Measurements from ENCODE around the gene TBL2. TPM values are rescaled to one million over a fixed set of nuclear protein-coding genes. Genes with fewer than 3 reads are reported as not detected.
A peak's percentile ranks its signal among the peaks of the same experiment; 100 is the strongest.
"Not testable (repeated sequence)": the region's sequence is repeated elsewhere in the genome, so short reads cannot be mapped to it uniquely, and the experiment has no call there.

Gene TBL2
- total RNA-seq, 1 donor from 2014 or later: 52.9 TPM

GRCh38 chr7:73526896-73527821 is 51.2 kb downstream of the TBL2 start:
- Histone ChIP-seq H3K27me3 (no peaks in the 10 kb centered on the region), H3K4me3 (no peak overlapping the region), H3K4me1 (peaks cover 0 to 3% of the 10 kb centered on the region in 2 donors), H3K9me3 (no peaks in the 10 kb centered on the region), H3K27ac (no peak overlapping the region), H3K36me3 (peaks cover 0 to under 1% of the 10 kb centered on the region in 2 donors)
- no peak for DNase-seq (ENCODE audit: low spot score in 2 of 2)
- intact Hi-C loops (cut with DNase I): no loop called here
- TF ChIP-seq CTCF (IDR thresholded peaks at IDR 0.05): no peak

- H3K27me3 ChIP-seq; H3K27ac ChIP-seq; H3K36me3 ChIP-seq; H3K4me3 ChIP-seq; DNase-seq (ENCODE audit: low spot score in 2 of 2); intact Hi-C loops (cut with DNase I); H3K9me3 ChIP-seq; H3K4me1 ChIP-seq: not testable (repeated sequence)
These were observed 52.3 kb downstream of the TBL2 start for GRCh38 chr7:73526158-73526494.

- Histone ChIP-seq H3K4me1 (peaks cover 5 to 27% of the 10 kb centered on the region in 2 donors), H3K27ac (peak within 1 kb of the TSS; percentile 84 to 86), H3K4me3 (peak within 1 kb of the TSS; percentile 77 to 95), H3K36me3 (no peaks in the 10 kb centered on the region), H3K9me3 (no peaks in the 10 kb centered on the region), H3K27me3 (no peaks in the 10 kb centered on the region)
- peak; percentile 96 to 99 for DNase-seq (ENCODE audit: low spot score in 2 of 2)
- TF ChIP-seq CTCF (IDR thresholded peaks at IDR 0.05): peak; percentile 9 to 32 (median 19)
- intact Hi-C loops (cut with DNase I): loop anchor here (1.0 kb wide), 2 partner anchors 35 to 56 kb away; partner anchors contain the start of genes BCL7B and TBL2
These were observed 56.1 kb downstream of the TBL2 start, which contains the start of gene BAZ1B for GRCh38 chr7:73522105-73522872. TSS of gene BAZ1B (minus strand) at chr7:73522293. CDS start at chr7:73521933, 360 bp downstream.

GRCh38 chr7:73521636-73522104 is 56.7 kb downstream of the TBL2 start:
- peaks cover 5 to 27% of the 10 kb centered on the region in 2 donors for H3K4me1 ChIP-seq
- intact Hi-C loops (cut with DNase I): loop anchor here (1.0 kb wide), 2 partner anchors 36 to 57 kb away; partner anchors contain the start of genes BCL7B and TBL2
- peaks cover 0 to 5% of the 10 kb centered on the region in 2 donors for H3K36me3 ChIP-seq
- peak overlapping the region; percentile 84 to 86 for H3K27ac ChIP-seq
- peak in 1 of 2 donors; percentile 65 for DNase-seq (ENCODE audit: low spot score in 2 of 2)
- TF ChIP-seq CTCF (IDR thresholded peaks at IDR 0.05): no peak
- H3K27me3 ChIP-seq: no peaks in the 10 kb centered on the region
- H3K9me3 ChIP-seq: no peaks in the 10 kb centered on the region
- peak overlapping the region; percentile 77 to 95 for H3K4me3 ChIP-seq

- no peak for DNase-seq (ENCODE audit: low spot score in 2 of 2)
- peaks cover 2 to 11% of the 10 kb centered on the region in 2 donors for H3K36me3 ChIP-seq
- intact Hi-C loops (cut with DNase I): no loop called here
- no peak for TF ChIP-seq CTCF (IDR thresholded peaks at IDR 0.05)
- H3K4me3 ChIP-seq: peak overlapping the region; percentile 77 to 95
- no peaks in the 10 kb centered on the region for H3K27me3 ChIP-seq
- H3K9me3 ChIP-seq: no peaks in the 10 kb centered on the region
- H3K4me1 ChIP-seq: peaks cover 5 to 27% of the 10 kb centered on the region in 2 donors
- peak overlapping the region; percentile 84 to 86 for H3K27ac ChIP-seq
These were observed 57.4 kb downstream of the TBL2 start for GRCh38 chr7:73520673-73521635.

Data from ascending aorta (tissue), 2 donors.